Measurements from ENCODE around the gene ADGRL2.

GRCh38 chr1:81847063-81847462 is 46.3 kb downstream of the ADGRL2 start:
- no peak for TF ChIP-seq CTCF (IDR thresholded peaks at IDR 0.05)
- TF ChIP-seq POLR2A (IDR thresholded peaks at IDR 0.05) = no peak
